ENCODE data around the gene THBS3. TPM values are rescaled to one million over a fixed set of nuclear protein-coding genes. Genes with fewer than 3 reads are reported as not detected.

Gene THBS3
- total and polyA plus RNA-seq, 2 of the 13 experiments (the other 11 are each of a cell fraction or from before 2014, with no cell fraction given), result 0.86 to 3.6 TPM

- TF ChIP-seq ZNF609 (CRISPR knock-in tag; IDR thresholded peaks at IDR 0.05; ENCODE audit: borderline replicate concordance) (no peak), ZFY (CRISPR knock-in tag; IDR thresholded peaks at IDR 0.05) (peak; percentile 37), RXRB (CRISPR knock-in tag; IDR thresholded peaks at IDR 0.05; ENCODE audit: borderline replicate concordance) (peak; percentile 25; the same call in 1 of the 2 replicates), ZNF431 (CRISPR knock-in tag; IDR thresholded peaks at IDR 0.05; ENCODE audit: borderline replicate concordance, low read depth) (0 out of 2 replicates have a peak, but pooled peaks have one; percentile 50), TEAD3 (CRISPR knock-in tag; optimal IDR thresholded peaks at IDR 0.05; ENCODE audit: borderline replicate concordance) (peak; percentile 72), PHF8 (CRISPR knock-in tag; IDR thresholded peaks at IDR 0.05) (peak; percentile 50; the same call in 1 of the 2 replicates), KDM5A (IDR thresholded peaks at IDR 0.05; ENCODE audit: borderline replicate concordance, low read length) (peak; percentile 96), MNT (IDR thresholded peaks at IDR 0.05) (peak; percentile 74), ZBTB25 (CRISPR knock-in tag; IDR thresholded peaks at IDR 0.05) (peak; percentile 34; the same call in 1 of the 2 replicates), THRA (CRISPR knock-in tag; IDR thresholded peaks at IDR 0.05; ENCODE audit: borderline replicate concordance) (peak; percentile 60; the same call in 1 of the 2 replicates), SIN3A (IDR thresholded peaks at IDR 0.05; ENCODE audit: borderline replicate concordance, low read depth, low read length) (peak; percentile 95), SNAPC5 (CRISPR knock-in tag; IDR thresholded peaks at IDR 0.05; ENCODE audit: borderline replicate concordance) (no peak), ZFP36 (IDR thresholded peaks at IDR 0.05; ENCODE audit: borderline replicate concordance, low read depth, low read length, partially characterized antibody) (no peak), GABPA (IDR thresholded peaks at IDR 0.05; ENCODE audit: low read depth, low read length) (no peak), GABPA (CRISPR knock-in tag; IDR thresholded peaks at IDR 0.05; ENCODE audit: low read depth) (peak; percentile 86), LBX2 (CRISPR knock-in tag; IDR thresholded peaks at IDR 0.05; ENCODE audit: borderline replicate concordance) (no peak), RORA (CRISPR knock-in tag; IDR thresholded peaks at IDR 0.05) (no peak), SP5 (CRISPR knock-in tag; IDR thresholded peaks at IDR 0.05; ENCODE audit: borderline replicate concordance, low read depth) (0 out of 2 replicates have a peak, but pooled peaks have one; percentile 21), YEATS2 (CRISPR knock-in tag; IDR thresholded peaks at IDR 0.05; ENCODE audit: borderline replicate concordance) (peak; percentile 98), ELF4 (CRISPR knock-in tag; IDR thresholded peaks at IDR 0.05; ENCODE audit: borderline replicate concordance) (peak; percentile 56; the same call in 1 of the 2 replicates)
Measured at GRCh38 chr1:155241069-155241679, 33.5 kb upstream of the THBS3 start (continued).
